SW480 (cell line): ENCODE results near the gene DSCAM.

Experiments used
- DNase-seq: peaks from one replicate; pipeline ENCODE4 v3.0.0-alpha.2; 2016; ENCODE audit warnings: low spot score

Gene DSCAM

GRCh38 chr21:40169971-40170370 lies 677.0 kb downstream of the DSCAM start:
- DNase-seq, result no peak

DNA sequence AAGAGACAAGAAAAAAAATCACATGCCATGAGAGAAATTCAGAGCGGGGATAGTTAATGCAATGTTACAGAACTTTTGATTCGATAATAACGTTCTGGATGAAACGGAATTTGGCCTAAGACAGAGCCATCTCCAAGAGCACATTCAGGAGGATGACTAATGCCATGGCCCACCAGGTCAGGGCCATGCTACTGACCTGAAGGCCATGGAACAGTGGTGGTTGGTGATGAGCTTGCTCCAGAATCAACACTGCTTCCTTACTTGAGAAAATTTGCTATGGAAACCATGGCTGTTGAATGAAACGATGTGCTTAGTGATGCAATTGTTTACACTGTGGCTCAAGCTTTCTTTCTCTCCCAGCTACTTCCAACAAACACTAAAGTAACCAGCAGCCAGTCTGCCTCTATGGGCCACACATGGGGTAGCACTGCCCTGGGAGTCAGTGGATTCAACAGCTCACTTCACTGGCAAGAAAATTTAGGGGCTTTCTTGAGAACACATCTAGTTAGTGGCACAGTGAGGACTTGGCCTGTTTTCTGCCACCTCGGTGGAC lies 680.6 kb downstream of the DSCAM start:
- no peak for DNase-seq

GRCh38 chr21:40165773-40166070 lies 681.2 kb downstream of the DSCAM start:
- DNase-seq, result no peak

DNA sequence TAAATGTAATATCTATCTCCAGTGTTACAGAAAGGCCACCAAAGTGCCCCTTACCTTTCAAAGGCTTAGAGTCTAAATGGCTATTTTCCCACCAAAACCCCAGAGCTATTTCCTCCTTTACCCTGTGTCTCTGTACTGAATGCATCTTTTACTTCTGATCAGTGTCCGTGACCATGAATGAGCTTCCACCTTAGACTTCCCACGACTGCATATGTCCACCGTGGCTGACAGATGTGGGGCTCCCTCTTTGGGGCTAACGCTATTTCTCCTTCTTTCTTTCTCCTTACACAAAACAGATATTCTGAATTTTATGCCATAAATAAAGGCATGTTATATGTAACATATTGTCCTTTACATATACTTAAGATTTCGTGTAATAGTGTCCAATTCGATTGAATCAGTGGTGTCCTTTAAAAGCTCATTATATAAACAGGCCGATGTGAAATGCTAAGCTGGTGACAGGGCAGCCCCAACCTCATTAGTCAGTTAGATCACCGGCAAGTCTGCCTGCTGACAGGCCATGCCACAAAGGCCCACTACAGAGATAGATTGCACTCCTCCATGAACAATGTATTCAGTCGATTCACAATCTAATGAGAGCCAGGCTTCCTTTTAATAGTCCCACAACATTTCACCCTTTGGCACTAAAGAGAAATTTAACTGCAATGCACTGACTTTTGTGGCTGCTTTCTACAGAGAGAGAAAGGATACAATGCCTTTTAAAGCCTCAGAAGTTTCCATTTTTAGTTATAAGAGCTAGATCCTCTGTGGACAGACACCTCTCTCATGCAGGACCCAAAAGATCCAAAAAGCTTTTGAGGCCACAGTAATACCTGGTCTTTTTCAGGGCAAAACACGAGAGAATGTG lies 681.8 kb downstream of the DSCAM start:
- no peak for DNase-seq

DNA sequence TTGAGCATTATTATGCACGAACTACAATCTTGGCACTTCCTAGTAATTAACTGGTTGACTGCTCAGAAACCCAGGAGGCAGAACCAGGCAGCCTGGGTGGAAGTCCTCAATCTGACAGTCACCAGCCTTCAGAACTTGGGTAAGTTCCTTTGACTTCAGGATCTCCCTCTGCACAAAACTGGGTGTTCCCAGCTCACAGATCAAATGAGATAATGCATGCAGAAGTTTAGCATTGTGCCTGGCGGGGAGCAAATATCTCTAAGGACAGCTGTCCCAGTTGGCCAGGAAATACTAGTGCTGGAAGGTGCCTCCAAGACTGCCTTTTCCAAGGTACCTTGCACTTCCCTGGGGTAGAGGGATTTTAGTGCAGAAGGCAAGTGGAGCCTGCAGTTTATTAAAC lies 684.9 kb downstream of the DSCAM start:
- no peak for DNase-seq

GRCh38 chr21:40160911-40161310 lies 686.0 kb downstream of the DSCAM start:
- DNase-seq, result no peak

DNA sequence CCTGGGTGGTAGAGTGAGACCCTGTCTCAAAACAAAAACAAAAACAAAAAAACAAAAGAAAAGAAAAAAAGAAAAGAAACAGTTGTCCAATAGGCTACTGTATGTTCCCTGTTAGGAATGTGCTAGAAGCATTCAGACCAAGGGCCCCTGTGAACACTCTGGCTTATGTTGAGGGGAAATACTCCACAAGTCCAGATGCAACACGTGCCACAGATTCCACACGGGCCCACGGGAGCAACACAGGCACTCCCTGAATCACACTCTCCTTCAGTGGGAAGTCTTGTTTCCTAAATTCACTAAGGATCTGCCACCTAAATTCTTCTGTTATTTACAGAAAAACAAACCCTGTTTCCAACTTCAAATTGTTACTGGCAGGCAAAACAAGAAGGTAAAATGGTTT lies 688.6 kb downstream of the DSCAM start:
- DNase-seq, result no peak

GRCh38 chr21:40155563-40155962 lies 691.4 kb downstream of the DSCAM start:
- DNase-seq, result no peak

DNA sequence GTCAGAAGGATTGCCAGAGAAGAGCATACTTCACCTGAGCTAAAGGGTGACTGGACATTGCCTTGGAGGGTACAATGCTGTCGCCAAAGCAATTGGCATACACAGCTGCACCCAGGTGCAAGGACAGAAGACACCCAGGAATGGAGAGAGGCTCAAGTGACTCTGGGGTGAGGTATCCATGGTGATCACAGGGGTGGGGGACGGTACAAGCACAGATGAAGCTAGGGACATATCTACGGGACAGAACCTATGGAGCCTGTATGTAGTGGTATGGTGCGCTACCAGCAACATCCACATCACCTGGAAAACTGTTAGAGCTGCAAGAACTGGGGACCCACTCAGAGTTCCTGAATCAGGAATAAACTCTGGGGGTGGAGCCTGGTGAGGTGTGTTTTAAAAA lies 693.6 kb downstream of the DSCAM start:
- no peak for DNase-seq

DNA sequence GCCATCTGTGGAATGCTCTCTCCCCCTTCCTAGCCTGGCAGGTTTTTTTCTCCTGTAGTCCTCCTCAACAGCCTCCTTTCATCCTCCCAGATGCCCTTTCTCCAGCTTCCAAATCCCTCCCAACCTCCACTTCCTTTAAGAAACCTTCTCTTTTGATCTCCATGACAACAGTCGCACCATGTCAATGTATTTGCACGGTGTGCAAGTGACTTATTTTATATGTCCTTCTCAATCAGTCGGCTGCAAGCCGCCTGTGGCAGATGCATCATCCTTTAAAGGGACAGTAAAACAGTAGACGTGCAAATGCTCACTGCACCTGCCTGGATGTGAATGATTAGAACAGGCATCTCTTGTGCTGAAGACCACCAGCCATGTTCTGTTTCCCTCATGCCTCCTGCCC lies 694.5 kb downstream of the DSCAM start:
- no peak for DNase-seq

GRCh38 chr21:40151611-40152010 lies 695.3 kb downstream of the DSCAM start:
- no peak for DNase-seq

- DNase-seq, result no peak
Observed at GRCh38 chr21:40146216-40146837, 700.6 kb downstream of the DSCAM start.

DNA sequence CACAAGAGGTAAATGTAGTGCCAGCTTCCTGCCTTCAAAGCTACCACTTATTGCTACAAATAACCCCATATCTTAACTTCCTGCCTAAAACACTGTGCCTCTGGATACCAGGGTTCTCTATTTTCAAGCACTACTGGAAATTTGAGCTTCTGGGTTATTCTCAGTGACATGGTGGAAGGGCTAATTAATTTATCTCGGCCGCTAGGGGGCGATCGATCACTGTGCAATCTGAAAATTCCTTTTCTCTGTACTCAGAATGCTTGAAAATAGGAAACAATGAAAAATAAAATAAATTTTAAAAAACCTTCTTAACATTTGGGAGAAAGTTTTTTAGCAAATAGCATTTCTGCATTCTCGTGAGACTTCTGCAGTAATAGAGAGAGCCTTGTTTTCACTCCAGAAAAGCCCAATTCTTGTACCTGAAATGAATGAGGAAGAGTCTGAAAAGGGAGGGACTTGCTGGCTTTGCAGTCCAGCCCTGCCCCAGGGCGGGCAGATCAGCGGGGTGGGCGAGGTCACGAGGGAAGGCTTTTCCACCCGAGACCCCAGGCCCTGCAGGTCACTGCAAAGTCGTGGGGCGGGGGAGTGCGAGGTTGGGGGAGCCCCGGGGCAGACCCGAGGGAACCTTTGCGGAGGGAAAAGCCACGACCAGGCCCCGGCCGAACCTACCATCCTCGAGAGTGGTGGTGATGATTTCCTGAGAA lies 703.0 kb downstream of the DSCAM start:
- DNase-seq, result peak; percentile 47

GRCh38 chr21:40141621-40142020 lies 705.3 kb downstream of the DSCAM start:
- DNase-seq, result no peak

- DNase-seq, result no peak
Observed at GRCh38 chr21:40140675-40141074, 706.3 kb downstream of the DSCAM start.

DNA sequence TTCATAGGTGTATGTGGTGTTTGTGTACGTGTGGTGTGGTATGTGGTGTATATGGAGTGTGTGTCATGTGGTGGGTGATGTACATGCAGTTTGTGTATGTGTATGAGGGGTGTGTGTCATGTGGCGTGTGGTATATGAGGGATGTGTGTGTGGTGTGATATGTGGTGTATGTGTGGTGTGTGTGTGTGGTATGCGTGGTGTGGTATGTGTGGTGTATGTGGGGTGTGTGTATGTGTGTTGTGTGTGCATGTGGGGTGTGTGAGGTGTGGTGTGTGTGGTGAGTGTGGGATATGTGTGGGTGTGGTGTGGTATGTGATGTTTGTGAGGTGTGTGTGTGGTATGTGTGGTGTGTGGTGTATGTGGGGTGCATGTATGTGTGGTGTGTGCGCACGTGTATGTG lies 707.3 kb downstream of the DSCAM start:
- peak; percentile 16 for DNase-seq

DNA sequence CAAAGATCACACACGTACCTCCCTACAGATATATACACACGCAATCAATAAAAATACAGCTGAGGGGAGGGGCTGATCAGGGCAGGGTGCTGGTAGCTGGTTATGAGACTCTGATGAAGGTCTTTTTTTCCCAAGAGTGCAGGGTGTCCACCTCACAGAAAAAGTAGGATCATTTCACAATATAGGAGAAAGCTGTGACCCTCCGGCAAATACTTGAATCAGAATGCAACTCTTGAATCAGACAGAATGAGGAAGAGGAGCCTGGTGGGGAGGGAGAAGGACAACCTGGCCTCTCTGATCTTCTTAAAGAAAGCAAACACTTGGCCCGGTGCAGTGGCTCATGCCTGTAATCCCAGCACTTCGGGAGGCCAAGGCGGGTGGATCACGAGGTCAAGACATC lies 710.4 kb downstream of the DSCAM start:
- DNase-seq, result no peak

DNA sequence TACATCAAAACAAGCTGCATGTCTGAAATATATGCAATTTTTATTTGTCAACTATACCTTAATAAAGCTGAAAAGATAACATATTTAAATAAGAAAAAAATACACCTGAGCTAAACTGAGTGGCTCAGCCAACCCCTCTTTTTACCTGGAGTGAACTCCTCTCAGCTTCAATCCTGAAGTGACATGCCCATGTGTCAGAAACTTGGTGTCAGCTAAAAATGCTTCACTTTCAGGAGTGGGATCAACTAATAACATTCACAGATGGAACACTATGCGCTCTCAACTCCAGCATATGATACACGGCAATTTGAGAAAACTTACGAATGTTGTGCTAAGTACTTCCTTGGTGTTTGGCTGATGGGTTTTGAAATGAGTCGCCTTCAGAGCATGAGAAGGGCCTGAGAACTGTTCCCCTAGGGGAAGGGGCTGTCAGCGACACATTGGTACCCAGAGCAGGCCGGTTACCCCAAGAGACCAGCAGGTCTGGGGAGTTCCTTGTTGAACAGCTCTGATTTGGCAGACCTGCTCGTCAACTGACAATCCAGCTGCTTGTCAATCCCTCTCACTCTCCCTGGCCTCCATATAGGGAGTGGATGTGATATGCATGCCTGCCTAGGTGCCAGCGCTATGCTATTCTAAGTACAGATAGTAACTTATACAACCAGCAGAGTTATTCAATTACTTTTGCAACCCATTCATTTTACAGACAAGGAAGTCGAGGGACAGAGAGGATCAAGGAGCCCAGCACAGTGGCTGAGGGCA lies 712.0 kb downstream of the DSCAM start:
- DNase-seq, result no peak

- no peak for DNase-seq
Observed at GRCh38 chr21:40130476-40130875, 716.5 kb downstream of the DSCAM start.

DNA sequence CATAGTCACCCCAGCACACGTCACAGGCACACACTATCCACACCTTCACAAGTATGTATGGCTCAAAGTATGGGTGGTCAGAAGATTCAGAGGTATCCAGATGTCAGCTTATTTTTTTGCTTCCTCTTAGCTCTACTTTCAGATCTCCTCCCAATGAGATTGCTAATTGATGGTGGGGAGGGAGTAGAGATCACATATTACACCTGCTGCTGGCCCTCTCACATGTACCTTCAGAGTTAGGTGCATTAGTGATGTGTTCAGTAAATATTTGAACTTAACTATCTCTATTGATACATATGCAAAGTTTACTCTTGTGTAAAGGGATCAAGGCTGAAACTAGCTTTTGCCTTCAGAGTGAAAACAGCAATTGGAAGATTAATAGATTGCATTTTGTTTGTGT lies 717.1 kb downstream of the DSCAM start:
- no peak for DNase-seq

GRCh38 chr21:40128891-40129290 lies 718.1 kb downstream of the DSCAM start:
- no peak for DNase-seq

GRCh38 chr21:40120940-40121575 lies 725.9 kb downstream of the DSCAM start:
- peak; percentile 56 for DNase-seq
